ENCODE data around the gene CFAP161.
A peak's percentile ranks its signal among the peaks of the same experiment; 100 is the strongest.

The CFAP161 gene

GRCh38 chr15:81107889-81108288, 26.2 kb upstream of the CFAP161 start:
- no peak for TF ChIP-seq CTCF (IDR thresholded peaks at IDR 0.05; ENCODE audit: unreplicated experiment in 3 of 3)
- Mint-ChIP-seq H3K4me3 (no peak overlapping the region), H3K4me1 (no peaks in the 10 kb centered on the region), H3K9me3 (no peaks in the 10 kb centered on the region), H3K27me3 (ENCODE audit: low read depth) (peaks cover 16% of the 10 kb centered on the region), H3K36me3 (ENCODE audit: low read depth) (no peaks in the 10 kb centered on the region), H3K27ac (no peak overlapping the region)

- H3K9me3 Mint-ChIP-seq, result no peaks in the 10 kb centered on the region
- H3K27ac Mint-ChIP-seq, result no peak overlapping the region
- no peaks in the 10 kb centered on the region for H3K36me3 Mint-ChIP-seq (ENCODE audit: low read depth)
- peak; percentile 37 to 39 (median 37) for TF ChIP-seq CTCF (IDR thresholded peaks at IDR 0.05; ENCODE audit: unreplicated experiment in 3 of 3)
- peaks cover 16% of the 10 kb centered on the region for H3K27me3 Mint-ChIP-seq (ENCODE audit: low read depth)
- H3K4me3 Mint-ChIP-seq, result no peak overlapping the region
- H3K4me1 Mint-ChIP-seq, result peaks cover 3% of the 10 kb centered on the region
Observed at GRCh38 chr15:81108427-81108826, 25.6 kb upstream of the CFAP161 start.

GRCh38 chr15:81111018-81111417, 23.1 kb upstream of the CFAP161 start:
- H3K4me1 Mint-ChIP-seq, result peaks cover 6% of the 10 kb centered on the region
- no peaks in the 10 kb centered on the region for H3K36me3 Mint-ChIP-seq (ENCODE audit: low read depth)
- H3K27me3 Mint-ChIP-seq (ENCODE audit: low read depth), result peaks cover 16% of the 10 kb centered on the region
- H3K27ac Mint-ChIP-seq, result no peak overlapping the region
- H3K9me3 Mint-ChIP-seq, result no peaks in the 10 kb centered on the region
- H3K4me3 Mint-ChIP-seq, result no peak overlapping the region
- no peak for TF ChIP-seq CTCF (IDR thresholded peaks at IDR 0.05; ENCODE audit: unreplicated experiment in 3 of 3)

GRCh38 chr15:81111510-81112470, 22.3 kb upstream of the CFAP161 start:
- peaks cover 6% of the 10 kb centered on the region for H3K4me1 Mint-ChIP-seq
- H3K36me3 Mint-ChIP-seq (ENCODE audit: low read depth), result no peaks in the 10 kb centered on the region
- TF ChIP-seq CTCF (IDR thresholded peaks at IDR 0.05; ENCODE audit: unreplicated experiment in 3 of 3), result no peak
- H3K9me3 Mint-ChIP-seq, result no peaks in the 10 kb centered on the region
- H3K27me3 Mint-ChIP-seq (ENCODE audit: low read depth), result peaks cover 11% of the 10 kb centered on the region
- no peak overlapping the region for H3K4me3 Mint-ChIP-seq
- H3K27ac Mint-ChIP-seq, result no peak overlapping the region

GRCh38 chr15:81113204-81113657, 20.8 kb upstream of the CFAP161 start:
- H3K27ac Mint-ChIP-seq, result no peak overlapping the region
- H3K36me3 Mint-ChIP-seq (ENCODE audit: low read depth), result no peaks in the 10 kb centered on the region
- peaks cover 6% of the 10 kb centered on the region for H3K4me1 Mint-ChIP-seq
- H3K4me3 Mint-ChIP-seq, result no peak overlapping the region
- H3K9me3 Mint-ChIP-seq, result no peaks in the 10 kb centered on the region
- TF ChIP-seq CTCF (IDR thresholded peaks at IDR 0.05; ENCODE audit: unreplicated experiment in 3 of 3), result no peak
- H3K27me3 Mint-ChIP-seq (ENCODE audit: low read depth), result peaks cover 11% of the 10 kb centered on the region

All from nephron (organoid).